OCI-LY7 (cell line): ENCODE measurements around the gene C10orf90. TPM values are rescaled to one million over a fixed set of nuclear protein-coding genes. Genes with fewer than 3 reads are reported as not detected.

Source experiments
- BruUV-seq: library from RNA; stranded (reverse); fragments of 400-500 nt; replicated peaks from 2 replicates; lab custom pipeline; 2021; lab: Mats Ljungman, UMichigan
- CTCF ChIA-PET: fragments of 300-600 bp; sonication (Branson Sonifier 250); formaldehyde crosslinking; loops from one replicate; lab custom pipeline; 2022; ENCODE audit warnings: antibody characterized with exemption; ENCODE audit not compliant: unreplicated experiment; lab: Charles Lee
- POLR2A ChIA-PET: fragments of 300-600 bp; sonication (Branson Sonifier 250); formaldehyde crosslinking; loops from one replicate; lab custom pipeline; 2022; ENCODE audit warnings: antibody characterized with exemption; lab: Charles Lee
- DNase-seq: peaks from one replicate; pipeline ENCODE4 v3.0.0-alpha.2; 2015; ENCODE audit warnings: low spot score
- H2AFZ ChIP-seq: fragments of 200-600 bp; sonication (generic), shearing (Covaris generic); 2 replicates; pipeline ENCODE4 v1.6.1; 2014; ENCODE audit warnings: mild to moderate bottlenecking, antibody characterized with exemption, low read length, moderate library complexity
- H3K27ac ChIP-seq: fragments of 200-600 bp; sonication (generic); 2 replicates; pipeline ENCODE4 v1.5.1; 2014; ENCODE audit warnings: mixed run types, low read depth, mild to moderate bottlenecking, moderate library complexity, low read length, inconsistent platforms; ENCODE audit not compliant: poor library complexity, severe bottlenecking
- H3K36me3 ChIP-seq: fragments of 200-600 bp; sonication (generic); 2 replicates; pipeline ENCODE4 v1.6.1; 2014; ENCODE audit warnings: mild to moderate bottlenecking, antibody characterized with exemption, low read length, moderate library complexity, mixed read lengths; ENCODE audit not compliant: insufficient read depth
- H3K4me1 ChIP-seq: fragments of 200-600 bp; sonication (generic); 2 replicates; pipeline ENCODE4 v1.5.1; 2014; ENCODE audit warnings: mild to moderate bottlenecking, low read length; ENCODE audit not compliant: insufficient read depth, poor library complexity, severe bottlenecking
- H3K4me2 ChIP-seq: fragments of 200-600 bp; sonication (generic); 2 replicates; pipeline ENCODE4 v1.6.1; 2014; ENCODE audit warnings: mild to moderate bottlenecking, low read length
- H3K4me3 ChIP-seq: fragments of 200-600 bp; sonication (generic); 2 replicates; pipeline ENCODE4 v1.5.1; 2014; ENCODE audit warnings: mild to moderate bottlenecking, low read depth, low read length; ENCODE audit not compliant: poor library complexity, severe bottlenecking
- H3K79me2 ChIP-seq: fragments of 200-600 bp; sonication (generic); 2 replicates; pipeline ENCODE4 v1.6.1; 2016; ENCODE audit warnings: low read depth, mild to moderate bottlenecking, low read length, moderate library complexity, mixed read lengths; ENCODE audit not compliant: insufficient read depth
- H3K9me2 ChIP-seq: fragments of 200-600 bp; sonication (generic); 2 replicates; pipeline ENCODE4 v1.6.1; 2016; ENCODE audit warnings: mild to moderate bottlenecking, low read length, mixed read lengths; ENCODE audit not compliant: insufficient read depth
- H3K9me3 ChIP-seq: fragments of 200-600 bp; sonication (generic); 2 replicates; pipeline ENCODE4 v1.6.1; 2014; ENCODE audit warnings: mild to moderate bottlenecking, mixed run types, low read length, mixed read lengths
- H4K20me1 ChIP-seq: fragments of 200-600 bp; sonication (generic); 2 replicates; pipeline ENCODE4 v1.6.1; 2014; ENCODE audit warnings: mild to moderate bottlenecking, antibody characterized with exemption, low read length, moderate library complexity, mixed read lengths; ENCODE audit not compliant: insufficient read depth
- CTCF ChIP-seq: fragments of 200-600 bp; sonication (generic); conservative IDR thresholded peaks from 2 replicates; pipeline ENCODE4 v1.5.1; 2014; ENCODE audit warnings: mild to moderate bottlenecking, antibody characterized with exemption, low read length, moderate library complexity, mixed read lengths
- EZH2phosphoT487 ChIP-seq: fragments of 200-600 bp; sonication (generic); IDR thresholded peaks from 2 replicates; pipeline ENCODE4 v1.6.1; 2018; ENCODE audit warnings: low read depth, borderline replicate concordance, mild to moderate bottlenecking, mixed run types, antibody characterized with exemption, low read length, moderate library complexity, mixed read lengths
- intact Hi-C: fragments of 100-400 bp; cut with micrococcal nuclease; formaldehyde crosslinking; loops from one replicate; pipeline ENCODE4 v1.10.0; 2022; ENCODE audit not compliant: unreplicated experiment
- total RNA-seq, 2 experiments: library from RNA; depleted of rRNA in 1 of 2; stranded (reverse); fragments of >200 nt in 1 of 2; shearing (Covaris generic) in 1 of 2; gene quantifications; 2 replicates each; pipeline ENCODE4 v1.2.3, GENCODE V29; 2014 to 2022

Gene C10orf90
- total RNA-seq, 2 experiments from 2014 or later, result not detected

- Histone ChIP-seq H3K36me3 (no peaks in the 10 kb centered on the region), H2AFZ (no peak overlapping the region), H3K9me2 (no peaks in the 10 kb centered on the region), H3K9me3 (no peaks in the 10 kb centered on the region), H3K4me1 (no peaks in the 10 kb centered on the region), H3K27ac (no peak overlapping the region), H3K4me3 (no peak overlapping the region), H4K20me1 (no peaks in the 10 kb centered on the region), H3K4me2 (no peak overlapping the region), H3K79me2 (no peaks in the 10 kb centered on the region)
- ChIA-PET POLR2A (no interaction called here), CTCF (no interaction called here)
- no peak for TF ChIP-seq CTCF
- BruUV-seq, result no TSS peak
- intact Hi-C loops, result no loop called here
- DNase-seq, result no peak
Observed at GRCh38 chr10:126565441-126565840, 105.1 kb downstream of the C10orf90 start.

- no peak overlapping the region for H3K4me2 ChIP-seq
- H3K9me2 ChIP-seq, result no peaks in the 10 kb centered on the region
- POLR2A ChIA-PET, result no interaction called here
- no peak overlapping the region for H2AFZ ChIP-seq
- intact Hi-C loops, result no loop called here
- no peaks in the 10 kb centered on the region for H3K9me3 ChIP-seq
- H3K4me1 ChIP-seq, result no peaks in the 10 kb centered on the region
- no peaks in the 10 kb centered on the region for H3K79me2 ChIP-seq
- no peak for DNase-seq
- no peak overlapping the region for H3K4me3 ChIP-seq
- CTCF ChIA-PET, result no interaction called here
- no peaks in the 10 kb centered on the region for H4K20me1 ChIP-seq
- no TSS peak for BruUV-seq
- no peak overlapping the region for H3K27ac ChIP-seq
- TF ChIP-seq CTCF, result no peak
- no peak for TF ChIP-seq EZH2phosphoT487
- H3K36me3 ChIP-seq, result no peaks in the 10 kb centered on the region
Observed at GRCh38 chr10:126564326-126564888, 106.1 kb downstream of the C10orf90 start.

- POLR2A ChIA-PET, result no interaction called here
- Histone ChIP-seq H3K79me2 (no peaks in the 10 kb centered on the region), H4K20me1 (no peaks in the 10 kb centered on the region), H3K4me3 (no peak overlapping the region), H3K9me2 (no peaks in the 10 kb centered on the region), H3K9me3 (no peaks in the 10 kb centered on the region), H3K27ac (no peak overlapping the region), H3K4me2 (no peak overlapping the region), H2AFZ (no peak overlapping the region), H3K36me3 (no peaks in the 10 kb centered on the region), H3K4me1 (no peaks in the 10 kb centered on the region)
- TF ChIP-seq CTCF, result no peak
- no peak for TF ChIP-seq EZH2phosphoT487
- intact Hi-C loops, result no loop called here
- BruUV-seq, result no TSS peak
- no peak for DNase-seq
- CTCF ChIA-PET, result no interaction called here
Observed at GRCh38 chr10:126563361-126563760, 107.1 kb downstream of the C10orf90 start.
